AG09319 (cell line): ENCODE measurements around the gene MAP3K7.

Source experiments
- DNase-seq: peaks from one replicate; pipeline ENCODE4 v3.0.0-alpha.2; 2010; ENCODE audit warnings: low read depth; ENCODE audit errors: extremely low read depth
- CTCF ChIP-seq: IDR thresholded peaks from 2 replicates; pipeline ENCODE4 v1.5.1; 2011; ENCODE audit warnings: low read depth, mild to moderate bottlenecking, inconsistent platforms, low read length, moderate library complexity

The MAP3K7 gene

GRCh38 chr6:90480666-90481065, 106.2 kb downstream of the MAP3K7 start:
- TF ChIP-seq CTCF: no peak
- DNase-seq: no peak

- TF ChIP-seq CTCF: no peak
- DNase-seq: no peak
Observed at GRCh38 chr6:90479603-90479926, 107.3 kb downstream of the MAP3K7 start.

DNA sequence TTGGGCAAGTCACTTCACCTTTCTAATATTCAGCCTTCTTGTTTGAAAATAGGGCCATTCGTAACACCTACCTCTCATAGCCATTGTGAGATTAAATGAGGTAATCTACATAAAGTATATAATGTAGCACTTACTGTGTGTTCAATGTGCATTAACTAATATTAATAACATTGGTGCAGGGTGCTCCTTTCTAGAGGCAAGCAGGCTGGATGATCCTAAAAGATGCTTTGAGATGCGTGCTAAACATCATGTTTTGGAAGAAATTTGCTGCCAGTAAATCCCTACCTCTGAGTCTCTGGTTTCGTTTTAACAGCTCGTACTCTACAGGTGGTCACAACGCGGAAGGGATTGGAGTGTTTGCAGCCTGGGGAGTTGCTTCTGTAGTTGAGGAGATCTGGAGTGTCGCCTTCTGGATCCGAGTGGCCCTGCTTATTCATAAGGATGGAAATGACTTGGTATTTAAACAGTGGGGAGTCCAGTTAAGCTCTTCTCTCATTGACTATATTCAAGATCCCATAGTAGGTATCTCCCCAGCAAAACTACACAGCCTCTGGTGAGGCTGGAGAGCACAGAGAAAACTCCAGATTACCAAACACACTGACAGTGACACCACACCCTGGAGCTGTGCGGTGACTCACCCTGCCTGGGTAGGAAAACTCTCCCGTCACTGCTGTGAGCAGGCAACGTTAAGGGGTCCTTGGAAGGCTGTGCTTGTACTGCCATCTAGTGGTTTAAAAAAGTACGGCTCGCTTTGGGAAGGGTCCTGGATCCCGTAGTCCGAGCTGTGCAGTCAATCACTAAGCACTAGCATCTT, 107.9 kb downstream of the MAP3K7 start:
- peak; percentile 87 for DNase-seq
- TF ChIP-seq CTCF: peak; percentile 85

DNA sequence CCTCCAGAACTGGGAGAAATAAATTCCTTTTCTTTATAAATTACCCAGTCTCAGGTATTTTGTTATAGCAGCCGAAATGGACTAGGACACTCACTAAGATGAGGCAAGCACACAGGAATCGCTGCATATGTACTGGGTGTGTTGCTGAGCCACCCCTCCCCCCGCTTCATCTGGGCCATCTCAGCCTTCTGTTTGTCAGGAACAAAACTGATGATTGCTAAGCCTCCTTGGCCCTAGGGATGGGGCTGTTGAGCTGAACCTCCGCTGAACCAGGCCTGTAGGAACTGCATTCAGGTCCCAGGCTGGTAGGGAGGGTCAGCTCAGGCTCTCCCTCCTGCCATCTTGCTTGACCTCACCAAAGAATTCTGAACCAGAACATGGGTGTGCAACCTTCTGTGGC, 108.6 kb downstream of the MAP3K7 start:
- no peak for DNase-seq
- no peak for TF ChIP-seq CTCF

DNA sequence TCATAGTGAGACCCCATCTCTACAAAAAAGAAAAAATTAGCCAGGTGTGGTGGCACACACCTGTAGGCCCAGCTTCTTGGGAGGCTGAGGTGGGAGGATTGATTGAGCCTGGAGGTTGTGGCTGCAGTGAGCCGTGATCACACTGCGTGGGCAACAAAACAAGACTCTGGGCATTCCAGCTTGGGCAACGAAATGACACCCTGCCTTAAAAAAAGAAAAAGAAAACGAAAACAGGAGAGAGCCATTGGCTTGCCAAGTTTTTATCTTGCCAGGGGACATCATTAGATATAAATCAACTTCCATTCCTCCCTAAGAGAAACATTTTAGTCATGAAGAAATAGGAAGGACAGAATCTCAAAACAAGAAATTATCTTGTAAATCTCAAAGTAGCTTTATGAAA, 109.5 kb downstream of the MAP3K7 start:
- no peak for DNase-seq
- no peak for TF ChIP-seq CTCF

GRCh38 chr6:90472716-90473115, 114.2 kb downstream of the MAP3K7 start:
- no peak for DNase-seq
- TF ChIP-seq CTCF: no peak

DNA sequence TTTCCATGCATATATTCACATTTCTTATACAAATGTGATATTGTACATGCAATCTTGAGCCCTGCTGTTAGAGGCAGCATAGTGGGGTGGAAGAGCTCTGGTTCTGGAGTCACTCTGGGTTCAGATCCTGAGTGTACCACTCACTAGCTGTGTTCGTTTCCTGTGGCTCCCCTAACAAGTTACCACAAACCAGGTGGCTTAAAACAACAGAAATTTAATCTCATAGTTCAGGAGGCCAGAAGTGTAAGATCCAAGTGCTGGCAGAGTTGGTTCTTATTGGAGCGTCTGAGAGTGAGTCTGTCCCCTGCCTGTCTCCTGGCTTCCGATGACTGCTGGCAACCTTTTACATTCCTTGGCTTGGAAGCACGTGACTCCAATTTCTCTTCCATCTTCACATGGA, 115.6 kb downstream of the MAP3K7 start:
- no peak for TF ChIP-seq CTCF
- no peak for DNase-seq
